Measurements from ENCODE around the gene PEX14. TPM values are rescaled to one million over a fixed set of nuclear protein-coding genes. Genes with fewer than 3 reads are reported as not detected.

Gene PEX14
- total and polyA plus RNA-seq, 8 donors, result 17.3 to 22.9 (median 20.7) TPM

- no peak overlapping the region for H3K4me3 ChIP-seq
- no peaks in the 10 kb centered on the region for H3K9me3 ChIP-seq
- H3K4me1 ChIP-seq, result peaks cover 16 to 23% of the 10 kb centered on the region in 2 donors
- no peaks in the 10 kb centered on the region for H3K27me3 ChIP-seq
- H3K27ac ChIP-seq, result no peak overlapping the region
- DNase-seq, result no peak
- ATAC-seq, result no peak
- intact Hi-C loops (cut with DNase I), result no loop called here
- TF ChIP-seq CTCF (IDR thresholded peaks at IDR 0.05), result no peak
- peaks cover 0 to 18% of the 10 kb centered on the region in 2 donors for H3K36me3 ChIP-seq
Observed at GRCh38 chr1:10534519-10534918, 59.8 kb downstream of the PEX14 start.

- Histone ChIP-seq H3K27me3 (no peaks in the 10 kb centered on the region), H3K4me1 (peaks cover 0 to 5% of the 10 kb centered on the region in 2 donors), H3K9me3 (no peaks in the 10 kb centered on the region), H3K4me3 (no peak overlapping the region), H3K36me3 (peaks cover 0 to 21% of the 10 kb centered on the region in 2 donors), H3K27ac (no peak overlapping the region)
- ATAC-seq, result no peak
- intact Hi-C loops (cut with DNase I), result no loop called here
- DNase-seq, result no peak
- no peak for TF ChIP-seq CTCF (IDR thresholded peaks at IDR 0.05)
Observed at GRCh38 chr1:10536133-10536770, 61.5 kb downstream of the PEX14 start.

GRCh38 chr1:10537082-10537766 is 62.5 kb downstream of the PEX14 start:
- no peaks in the 10 kb centered on the region for H3K9me3 ChIP-seq
- H3K27ac ChIP-seq, result no peak overlapping the region
- H3K36me3 ChIP-seq, result peaks cover 0 to 31% of the 10 kb centered on the region in 2 donors
- H3K27me3 ChIP-seq, result no peaks in the 10 kb centered on the region
- ATAC-seq (no peak), DNase-seq (no peak)
- no peaks in the 10 kb centered on the region for H3K4me1 ChIP-seq
- no peak overlapping the region for H3K4me3 ChIP-seq
- intact Hi-C loops (cut with DNase I), result no loop called here
- no peak for TF ChIP-seq CTCF (IDR thresholded peaks at IDR 0.05)

- Histone ChIP-seq H3K9me3 (no peaks in the 10 kb centered on the region), H3K27me3 (no peaks in the 10 kb centered on the region), H3K4me3 (no peak overlapping the region), H3K4me1 (no peaks in the 10 kb centered on the region), H3K36me3 (peaks cover 0 to 40% of the 10 kb centered on the region in 2 donors), H3K27ac (no peak overlapping the region)
- ATAC-seq, result no peak
- TF ChIP-seq CTCF (IDR thresholded peaks at IDR 0.05), result no peak
- intact Hi-C loops (cut with DNase I), result no loop called here
- DNase-seq, result no peak
Observed at GRCh38 chr1:10538646-10539355, 64.1 kb downstream of the PEX14 start.
